ELR (cell line): ENCODE measurements around the gene MAP3K12.
A peak's percentile ranks its signal among the peaks of the same experiment; 100 is the strongest.

Experiments
- DNase-seq: peaks from one replicate; pipeline ENCODE4 v3.0.0-alpha.2; 2015; ENCODE audit warnings: low read depth

Gene MAP3K12

GRCh38 chr12:53510181-53510812 is 11.0 kb upstream of the MAP3K12 start:
- no peak for DNase-seq

DNA sequence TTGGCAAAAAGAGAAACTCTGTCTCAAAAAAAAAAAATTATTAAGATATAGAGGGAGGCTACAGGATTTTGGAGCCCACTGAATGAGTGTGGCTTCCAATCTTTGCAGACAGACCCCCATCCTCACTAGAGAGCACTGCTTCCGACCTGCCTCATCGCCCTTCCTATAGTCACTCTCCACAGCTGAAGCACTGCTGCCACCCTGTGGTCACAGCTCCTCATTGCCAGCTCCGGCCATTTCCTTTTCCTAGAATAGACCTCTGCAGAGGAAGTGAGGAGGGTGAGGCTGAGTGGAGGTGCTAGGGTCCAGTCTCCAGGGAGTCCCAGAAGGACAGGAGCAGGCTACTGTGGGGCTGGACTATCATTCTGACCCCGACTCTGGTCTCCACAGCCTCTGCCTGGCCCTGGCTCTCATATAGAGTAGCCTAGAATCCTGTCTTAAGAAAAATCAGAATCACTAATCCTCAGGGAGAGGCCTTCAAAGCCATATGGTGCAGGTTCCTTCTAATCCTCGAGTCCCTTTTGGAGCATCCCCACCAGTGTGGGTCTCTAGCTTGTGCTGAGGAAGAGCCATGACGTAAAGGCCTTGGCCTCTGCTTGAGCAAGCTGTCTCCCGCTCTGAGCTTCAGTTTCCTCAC is 9.4 kb upstream of the MAP3K12 start:
- peak; percentile 84 for DNase-seq

- DNase-seq, result no peak
Observed at GRCh38 chr12:53507603-53507885, 8.3 kb upstream of the MAP3K12 start.

GRCh38 chr12:53506881-53507602 is 7.8 kb upstream of the MAP3K12 start, which contains the start of gene NPFF:
Gene NPFF, minus strand, starts transcription at chr12:53507484. Its CDS starts 10 bp downstream, at chr12:53507474.
- DNase-seq, result no peak

DNA sequence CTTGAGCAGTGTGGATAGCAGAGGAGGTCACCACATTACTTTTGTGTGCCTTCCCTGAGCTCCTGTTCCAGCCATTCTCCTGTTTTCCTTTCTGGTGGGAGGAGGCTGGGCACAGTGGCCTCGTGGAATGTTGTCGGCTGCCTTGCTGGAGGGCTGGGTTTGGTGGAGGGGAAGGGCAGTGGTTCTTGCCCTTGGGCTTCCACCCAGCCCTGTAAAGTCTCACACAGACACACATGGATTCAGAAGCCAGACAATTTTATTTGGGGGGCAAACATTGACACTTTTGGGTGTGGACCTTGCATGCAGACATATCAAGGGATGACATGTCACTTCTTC is 7.2 kb upstream of the MAP3K12 start:
- no peak for DNase-seq

DNA sequence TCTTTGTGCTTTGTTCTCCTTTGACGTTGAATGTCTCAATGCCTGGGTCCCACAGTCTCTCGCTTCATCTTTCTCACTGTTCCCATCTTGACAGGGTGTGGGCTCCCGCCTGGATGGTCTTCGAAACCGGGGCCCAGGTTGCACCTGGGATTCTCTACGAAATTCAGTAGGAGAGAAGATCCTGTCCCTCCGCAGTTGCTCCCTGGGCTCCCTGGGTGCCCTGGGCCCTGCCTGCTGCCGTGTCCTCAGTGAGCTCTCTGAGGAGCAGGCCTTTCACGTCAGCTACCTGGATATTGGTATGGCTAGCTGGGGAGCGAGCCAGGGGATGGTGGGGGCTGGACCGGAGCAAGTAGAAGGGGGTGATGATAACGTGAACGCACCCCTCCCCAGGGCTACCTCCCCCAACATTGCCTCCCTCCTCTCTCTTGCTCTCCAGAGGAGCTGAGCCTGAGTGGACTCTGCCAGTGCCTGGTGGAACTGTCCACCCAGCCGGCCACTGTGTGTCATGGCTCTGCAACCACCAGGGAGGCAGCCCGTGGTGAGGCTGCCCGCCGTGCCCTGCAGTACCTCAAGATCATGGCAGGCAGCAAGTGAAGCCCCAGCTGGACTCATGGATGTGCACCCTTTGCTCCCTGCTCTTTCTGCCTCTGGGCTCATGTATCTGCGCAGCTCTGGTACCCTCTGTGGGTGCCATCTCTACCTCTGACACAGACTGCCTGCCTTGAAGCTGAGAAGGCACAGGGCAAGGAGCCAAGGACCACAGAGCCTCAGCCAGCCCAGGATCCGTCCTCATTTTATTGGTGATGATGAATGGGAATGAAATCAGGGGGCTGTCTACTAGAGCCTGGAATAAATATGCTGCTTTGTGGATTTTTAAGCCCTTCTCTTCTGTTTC is 6.5 kb upstream of the MAP3K12 start:
- peak; percentile 23 for DNase-seq

- peak; percentile 71 for DNase-seq
Observed at GRCh38 chr12:53505086-53505485, 5.8 kb upstream of the MAP3K12 start.

DNA sequence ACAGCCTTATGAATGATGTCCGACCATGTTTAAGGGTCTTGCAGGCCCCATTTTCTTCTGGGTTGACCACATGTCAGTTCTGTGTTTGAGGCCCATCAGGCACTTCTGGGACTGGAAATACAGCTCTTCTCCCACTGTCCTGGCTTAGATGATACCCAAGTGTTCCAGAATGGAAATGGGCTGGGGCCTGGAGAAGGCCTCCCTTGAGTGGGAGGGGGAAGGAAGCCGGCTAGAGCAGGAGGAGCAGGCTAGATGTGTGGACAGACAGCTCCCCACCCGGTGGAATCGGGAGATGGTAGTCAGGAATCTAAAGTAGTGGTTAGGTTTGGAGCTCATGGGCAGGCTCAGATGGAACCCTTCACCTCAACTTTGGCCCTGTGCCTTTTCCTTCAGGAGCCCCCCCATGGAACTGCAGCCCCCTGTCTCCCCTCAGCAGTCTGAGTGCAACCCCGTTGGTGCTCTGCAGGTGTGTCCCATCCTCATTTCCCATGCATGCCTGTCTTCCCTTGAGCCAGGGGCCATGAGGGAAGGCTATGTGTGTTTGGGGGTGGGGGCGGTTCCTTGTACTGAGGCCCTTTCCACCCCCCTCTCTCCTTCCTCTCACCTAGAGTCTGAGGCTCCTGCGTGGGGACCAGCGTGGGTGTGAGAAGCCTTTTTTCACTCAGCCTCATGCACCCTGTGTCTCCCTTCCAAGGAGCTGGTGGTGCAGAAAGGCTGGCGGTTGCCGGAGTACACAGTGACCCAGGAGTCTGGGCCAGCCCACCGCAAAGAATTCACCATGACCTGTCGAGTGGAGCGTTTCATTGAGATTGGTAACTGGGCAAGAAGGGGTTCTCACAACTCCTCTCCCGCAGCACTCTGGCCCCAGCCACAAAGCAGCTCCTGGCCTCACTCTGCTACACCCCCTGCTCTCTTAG is 5.0 kb upstream of the MAP3K12 start:
- DNase-seq, result no peak

DNA sequence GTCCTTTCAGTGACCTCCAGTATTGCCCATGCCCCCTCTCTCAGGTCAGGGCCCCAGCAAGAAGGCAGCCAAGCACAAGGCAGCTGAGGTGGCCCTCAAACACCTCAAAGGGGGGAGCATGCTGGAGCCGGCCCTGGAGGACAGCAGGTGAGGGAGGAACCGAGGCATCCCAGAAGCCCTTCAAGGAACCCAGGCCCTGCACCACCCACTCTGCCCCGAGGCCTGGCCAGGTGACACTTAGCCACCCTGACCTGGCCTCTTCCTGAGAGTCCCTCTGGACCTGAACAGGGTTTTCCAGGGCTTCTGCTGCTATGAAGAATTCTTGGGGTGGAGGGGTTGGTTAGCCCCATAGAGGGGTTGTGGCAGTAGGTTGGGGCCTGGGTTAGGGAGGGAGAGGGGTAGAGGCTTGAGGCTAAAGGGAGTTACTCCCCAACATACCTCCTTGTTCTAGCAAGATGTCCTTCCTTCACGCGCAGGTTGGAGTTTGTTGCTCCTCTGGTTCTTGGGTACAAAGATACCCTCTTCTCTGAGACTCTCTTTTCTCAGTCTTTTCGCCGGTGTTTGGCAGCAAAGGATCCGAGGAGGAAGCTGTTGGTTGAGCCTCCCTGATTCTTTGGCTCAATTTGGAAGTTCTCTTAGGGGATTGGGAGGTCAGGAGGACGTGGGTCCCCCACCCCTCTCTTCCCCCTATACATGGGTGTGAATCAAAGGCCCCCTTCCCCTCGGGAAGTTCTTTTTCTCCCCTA is 3.9 kb upstream of the MAP3K12 start:
- DNase-seq, result no peak

- DNase-seq, result no peak
Observed at GRCh38 chr12:53502331-53502730, 3.1 kb upstream of the MAP3K12 start.

- DNase-seq, result no peak
Observed at GRCh38 chr12:53501615-53502181, 2.4 kb upstream of the MAP3K12 start.

DNA sequence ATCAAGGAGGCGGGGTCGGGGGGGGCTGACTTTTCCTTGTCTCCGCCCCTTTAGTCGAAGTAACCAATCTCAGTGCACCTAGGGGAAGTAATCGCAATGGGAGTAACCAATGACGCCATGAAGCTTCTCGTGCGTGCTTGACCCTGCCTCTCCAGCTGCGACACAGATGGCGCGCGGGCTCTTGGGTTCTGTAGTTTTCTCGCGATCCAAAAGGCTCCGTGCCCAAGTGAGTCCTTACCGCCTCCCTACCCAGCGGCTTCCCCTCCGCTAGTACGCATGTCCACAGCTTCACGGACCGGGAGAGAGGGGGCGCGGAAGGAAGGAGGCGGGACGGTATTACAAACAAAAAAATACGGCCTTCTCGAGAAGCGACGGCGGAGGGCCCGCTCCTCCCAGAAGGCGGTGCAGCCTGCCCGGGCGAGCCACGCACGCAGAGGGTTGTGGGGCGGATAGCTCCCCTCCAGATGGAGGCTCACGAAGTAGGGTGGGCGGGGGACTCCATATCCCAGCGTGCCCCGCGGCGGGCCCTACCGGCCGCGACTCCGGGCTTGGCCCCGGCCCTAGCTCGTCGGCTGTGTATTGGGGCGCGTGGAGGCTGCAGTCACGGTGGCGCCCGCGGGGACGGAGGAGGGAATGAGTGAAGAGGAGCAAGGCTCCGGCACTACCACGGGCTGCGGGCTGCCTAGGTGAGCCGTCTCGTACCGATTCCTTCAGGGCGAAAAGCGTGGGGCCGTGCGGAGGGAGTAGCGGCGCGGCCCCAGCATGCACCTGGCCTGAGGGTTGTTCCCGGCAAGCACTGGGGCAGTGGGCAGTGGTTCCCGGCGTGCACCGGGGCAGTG is 1.7 kb upstream of the MAP3K12 start, which contains the start of gene TARBP2:
TARBP2 (plus strand) TSS at position 508 of the 839 bp plus-strand sequence; CDS start at position 634, 126 bp downstream.
- peak; percentile 100 for DNase-seq

GRCh38 chr12:53500142-53500775 is 1.0 kb upstream of the MAP3K12 start:
- peak; percentile 68 for DNase-seq

GRCh38 chr12:53498235-53498630 is 1.0 kb downstream of the MAP3K12 start:
- DNase-seq, result no peak

DNA sequence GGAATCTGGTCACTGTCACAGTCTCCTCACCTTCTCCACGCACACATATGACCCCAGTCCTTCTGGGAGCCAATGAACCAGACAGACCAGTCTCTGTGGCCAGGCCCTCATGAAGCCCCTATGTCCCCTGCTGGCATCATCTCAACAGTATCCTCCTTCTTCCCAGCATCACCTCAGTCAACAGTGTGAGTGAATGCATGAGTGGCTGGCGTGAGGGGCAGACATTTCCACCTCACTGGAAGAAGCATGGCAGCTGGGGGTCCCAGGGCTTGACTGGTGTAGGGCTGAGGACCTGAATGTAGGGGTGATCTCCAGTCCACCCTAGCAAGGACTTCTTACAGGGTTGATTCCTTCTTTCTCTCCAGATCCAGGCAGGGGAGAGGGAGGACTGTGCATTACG is 1.8 kb downstream of the MAP3K12 start:
- no peak for DNase-seq

- DNase-seq, result no peak
Observed at GRCh38 chr12:53496752-53497032, 2.6 kb downstream of the MAP3K12 start.

- peak; percentile 74 for DNase-seq
Observed at GRCh38 chr12:53495903-53496751, 3.1 kb downstream of the MAP3K12 start.
